DMS79 (cell line): ENCODE data around the gene CHCHD1.
"Not testable (repeated sequence)": the region's sequence is repeated elsewhere in the genome, so short reads cannot be mapped to it uniquely, and the experiment has no call there.

Source experiments
- DNase-seq: peaks from one replicate; lab custom pipeline; 2025; lab: John Stamatoyannopoulos, UW

CHCHD1 gene

DNA sequence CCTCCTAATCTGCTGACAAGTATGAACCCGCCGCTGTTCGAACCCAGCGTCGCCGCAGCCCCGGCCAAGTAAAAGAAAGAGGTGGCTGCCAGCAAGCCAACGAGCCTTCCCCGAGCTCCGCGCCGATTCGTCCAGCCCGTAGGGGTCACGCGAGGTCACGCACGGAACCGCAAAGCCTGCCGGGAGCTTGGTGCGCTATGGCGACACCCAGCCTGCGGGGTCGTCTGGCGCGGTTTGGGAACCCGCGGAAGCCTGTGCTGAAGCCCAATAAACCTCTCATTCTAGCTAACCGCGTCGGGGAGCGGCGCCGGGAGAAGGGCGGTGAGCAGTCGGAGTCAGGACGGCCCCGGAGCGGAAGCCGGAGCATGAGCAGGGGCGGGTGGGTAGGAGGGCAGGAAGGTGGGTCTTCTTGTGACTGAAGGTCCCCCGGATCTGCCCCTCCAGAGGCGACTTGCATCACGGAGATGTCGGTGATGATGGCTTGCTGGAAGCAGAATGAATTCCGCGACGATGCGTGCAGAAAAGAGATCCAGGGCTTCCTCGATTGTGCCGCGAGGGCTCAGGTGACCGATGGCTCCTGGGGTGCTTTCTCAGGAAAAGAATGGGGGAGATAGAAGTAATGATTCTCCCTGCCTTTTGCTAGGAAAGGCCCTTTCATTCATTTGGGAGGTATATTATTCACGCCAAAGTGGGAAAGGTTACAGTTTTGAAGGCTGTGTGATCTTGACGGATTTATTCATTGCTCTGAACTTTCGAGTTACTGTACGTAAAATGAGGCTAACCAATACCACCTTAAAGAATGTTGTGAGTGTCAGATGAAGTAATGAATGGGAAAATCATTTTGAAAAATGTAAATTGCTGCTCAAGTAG is at the start of gene CHCHD1:
Gene CHCHD1, plus strand, starts transcription at position 170 of the 870 bp plus-strand sequence. Its CDS starts 28 bp downstream, at position 198.
- peak; percentile 28 for DNase-seq

- DNase-seq, result no peak
Measured at GRCh38 chr10:73732426-73732825, 49.4 kb upstream of the CHCHD1 start.

DNA sequence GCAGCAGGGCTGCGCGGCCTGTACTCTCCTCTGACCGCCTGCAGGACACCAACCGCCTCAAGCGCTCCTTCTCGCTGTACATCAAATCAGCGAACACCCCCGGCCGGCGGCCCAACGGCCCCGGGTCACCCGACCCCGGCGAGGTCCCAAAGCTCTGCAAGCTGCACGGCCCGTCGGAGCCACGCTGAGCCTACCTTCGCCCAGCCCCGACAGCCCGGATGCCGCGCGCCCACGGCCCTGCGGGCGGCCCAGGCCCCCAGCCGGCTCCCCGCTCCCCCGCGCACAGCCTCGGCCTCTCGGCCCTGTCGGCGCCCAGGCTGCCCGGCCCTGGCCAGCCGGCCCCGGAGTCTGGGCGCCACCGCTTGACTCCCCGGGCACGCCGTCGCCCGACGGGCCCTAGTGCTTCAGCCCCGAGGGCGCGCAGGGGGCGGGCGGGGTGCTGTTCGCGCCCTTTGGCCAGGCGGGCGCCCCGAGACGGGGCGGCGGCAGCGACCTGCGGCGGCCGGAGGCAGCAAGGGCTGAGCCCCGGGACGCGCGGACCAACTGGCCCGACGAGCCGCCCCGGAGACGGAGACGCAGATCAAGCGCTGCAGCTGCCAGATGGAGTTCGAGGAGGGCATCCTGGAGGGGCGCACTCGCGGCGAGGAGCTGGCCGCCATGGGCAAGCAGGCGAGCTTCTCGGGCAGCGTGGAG is 48.8 kb upstream of the CHCHD1 start:
- no peak for DNase-seq

DNA sequence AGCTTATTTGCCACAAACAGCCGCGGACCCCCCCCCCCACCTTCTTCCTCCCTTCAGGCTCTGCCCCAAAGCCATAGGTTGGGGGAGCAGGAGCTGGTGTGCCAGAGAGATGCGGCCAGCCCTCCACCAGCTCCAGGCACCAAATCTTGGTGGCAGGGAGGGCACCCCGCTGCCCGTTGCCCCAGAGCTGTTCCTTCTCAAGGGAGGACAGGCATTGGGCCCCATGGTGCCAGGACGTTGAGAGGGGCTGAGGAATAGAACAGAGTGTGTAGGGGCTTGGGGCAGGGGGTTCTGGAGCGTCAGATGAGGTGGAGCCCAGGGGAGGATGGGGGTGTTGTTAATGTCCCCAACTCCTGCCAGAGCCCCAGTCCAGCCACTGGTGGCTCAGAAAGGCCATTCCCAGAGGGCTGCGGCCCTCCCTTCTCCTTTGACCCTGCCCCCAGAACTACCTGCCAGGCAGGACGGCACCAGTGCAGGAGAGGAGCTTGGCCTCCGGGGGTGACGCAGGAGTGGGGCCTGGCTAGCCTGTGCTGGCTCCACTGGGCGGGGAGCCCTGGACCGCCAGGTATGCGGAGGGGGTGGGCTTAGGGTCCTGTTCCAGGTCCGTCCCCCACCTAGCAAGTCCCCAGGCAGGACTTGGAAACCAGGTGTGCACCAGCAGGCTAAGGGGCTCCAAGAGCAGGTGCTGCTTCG is 47.7 kb upstream of the CHCHD1 start:
- no peak for DNase-seq

DNA sequence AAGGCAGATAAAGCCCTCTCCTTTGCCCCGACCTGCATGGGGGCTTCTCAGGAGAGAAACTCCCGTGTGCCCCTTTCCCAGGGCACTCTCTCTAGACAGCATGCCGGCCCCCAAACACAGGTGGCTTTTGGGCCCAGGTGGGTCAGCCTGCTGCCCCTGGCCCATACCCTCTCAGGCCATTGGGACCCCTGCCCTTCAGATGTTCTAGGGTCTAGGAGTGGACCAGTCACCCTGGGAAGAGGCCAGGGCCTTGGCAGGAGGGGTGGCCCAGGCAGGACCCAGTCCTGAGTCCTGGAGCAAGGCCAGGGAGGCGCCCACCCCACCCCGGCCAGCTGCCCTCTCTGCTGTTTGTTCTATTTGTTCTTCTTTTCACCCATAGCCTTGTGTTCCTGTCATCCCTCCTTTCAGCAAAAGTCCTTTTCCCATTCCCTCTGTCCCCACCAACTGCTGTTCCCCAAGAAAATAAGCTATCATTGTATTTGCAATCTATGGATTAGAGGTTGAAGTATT is 47.0 kb upstream of the CHCHD1 start:
- no peak for DNase-seq

DNA sequence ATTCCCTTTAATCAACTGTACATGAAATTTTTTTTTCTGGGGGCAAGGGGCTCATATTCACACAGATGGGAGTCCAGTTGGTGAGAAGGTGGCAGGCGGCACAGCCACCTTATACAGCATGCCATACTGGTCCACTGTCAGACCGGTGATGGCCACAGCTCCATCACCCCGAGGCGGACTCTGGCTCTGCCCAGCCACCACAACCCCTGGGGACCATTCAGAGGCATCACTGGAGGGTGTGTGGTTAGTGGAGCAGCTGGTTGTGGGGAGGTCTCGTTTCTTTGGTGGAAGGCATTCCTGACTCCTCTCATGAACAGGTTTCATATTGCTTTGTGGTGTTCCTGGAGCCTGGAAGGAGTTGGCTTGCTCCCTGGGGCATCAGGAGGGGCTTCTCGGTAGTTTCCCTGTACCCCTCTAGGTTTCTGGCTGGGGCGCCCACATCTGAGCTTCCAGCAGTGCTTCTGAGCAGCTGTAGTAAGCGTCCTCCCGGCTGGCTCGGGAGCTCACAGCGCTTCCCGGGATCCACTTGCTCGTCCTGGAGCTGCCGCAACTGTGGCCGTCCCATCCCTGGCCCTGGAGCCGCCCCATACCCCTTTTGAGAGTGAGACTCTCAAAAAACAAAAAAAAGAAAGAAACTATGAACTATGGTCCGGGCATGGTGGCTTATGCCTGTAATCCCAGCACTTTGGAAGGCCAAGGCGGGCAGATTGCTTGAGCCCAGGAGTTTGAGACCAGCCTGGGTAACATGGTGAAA is 41.2 kb upstream of the CHCHD1 start:
- not testable (repeated sequence) for DNase-seq

DNA sequence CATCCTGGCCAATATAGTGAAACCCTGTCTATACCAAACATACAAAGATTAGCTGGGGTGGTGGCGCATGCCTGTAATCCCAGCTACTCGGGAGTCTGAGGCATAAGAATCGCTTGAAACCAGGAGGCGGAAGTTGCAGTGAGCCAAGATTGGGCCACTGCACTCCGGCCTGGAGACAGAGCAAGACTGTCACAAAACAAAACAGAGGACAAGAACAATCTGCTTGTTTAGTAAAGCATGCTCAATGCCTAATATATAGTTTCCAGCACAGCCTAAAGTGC is 39.5 kb upstream of the CHCHD1 start:
- no peak for DNase-seq

DNA sequence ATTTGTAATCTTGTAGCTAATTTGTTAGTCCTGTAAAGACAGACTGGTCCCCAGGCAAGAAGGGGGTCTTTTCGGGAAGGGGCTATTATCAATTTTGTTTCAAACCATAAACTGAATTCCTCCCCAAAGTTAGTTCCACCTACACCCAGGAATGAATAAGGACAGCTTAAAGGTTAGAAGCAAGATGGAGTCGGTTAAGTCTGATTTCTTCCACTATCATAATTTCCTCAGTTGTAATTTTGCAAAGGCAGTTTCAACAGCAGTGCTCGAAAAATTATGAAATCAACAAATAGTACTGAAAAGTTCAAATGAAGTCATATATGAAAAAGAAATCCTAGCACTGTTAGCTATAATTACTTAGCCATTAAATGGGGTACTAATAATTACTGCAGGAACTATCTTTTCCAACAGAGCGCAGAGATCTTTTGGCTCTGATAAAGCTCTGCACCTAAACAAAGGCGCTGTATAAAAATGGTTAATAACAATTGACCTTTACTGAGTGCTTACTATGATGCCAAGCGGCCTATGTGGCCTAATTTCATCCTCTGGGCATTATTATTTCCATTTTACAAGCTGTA is 38.4 kb upstream of the CHCHD1 start:
- no peak for DNase-seq

GRCh38 chr10:73743905-73744663 is 37.8 kb upstream of the CHCHD1 start, which contains the start of gene SEC24C:
TSS of gene SEC24C (plus strand) at chr10:73744372. CDS start at chr10:73746833, 2,461 bp downstream.
- DNase-seq, result peak; percentile 80

GRCh38 chr10:73744664-73744975 is 37.2 kb upstream of the CHCHD1 start:
- DNase-seq, result peak; percentile 3

- no peak for DNase-seq
Measured at GRCh38 chr10:73746721-73747120, 35.1 kb upstream of the CHCHD1 start.

- no peak for DNase-seq
Measured at GRCh38 chr10:73750819-73751218, 31.0 kb upstream of the CHCHD1 start.

GRCh38 chr10:73756183-73756582 is 25.7 kb upstream of the CHCHD1 start:
- no peak for DNase-seq

GRCh38 chr10:73758704-73759511 is 22.9 kb upstream of the CHCHD1 start:
- DNase-seq, result peak; percentile 76

GRCh38 chr10:73759512-73760115 is 22.2 kb upstream of the CHCHD1 start:
- DNase-seq, result peak; percentile 76

DNA sequence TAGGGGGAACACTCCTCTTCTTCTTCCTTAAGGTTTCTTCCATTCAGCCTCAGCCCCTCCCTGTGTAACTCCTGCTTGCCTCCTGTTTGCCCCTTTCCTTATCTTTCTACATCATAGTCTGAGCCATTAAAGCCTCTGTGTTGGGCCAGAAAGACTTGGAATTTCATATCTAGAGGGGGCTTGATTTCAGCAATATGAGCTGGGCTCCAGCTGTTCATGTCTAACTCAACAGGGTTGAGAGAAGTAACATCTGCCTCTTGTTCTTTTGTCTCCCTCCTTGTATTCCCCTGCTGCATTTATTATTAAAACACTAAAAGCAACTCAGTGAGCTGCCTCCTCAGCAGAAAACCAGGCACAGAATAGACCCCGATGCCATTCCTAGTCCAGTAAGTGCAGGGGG is 20.1 kb upstream of the CHCHD1 start:
- DNase-seq, result no peak

- no peak for DNase-seq
Measured at GRCh38 chr10:73762915-73763314, 18.9 kb upstream of the CHCHD1 start.

GRCh38 chr10:73763343-73763742 is 18.5 kb upstream of the CHCHD1 start:
- DNase-seq, result no peak

DNA sequence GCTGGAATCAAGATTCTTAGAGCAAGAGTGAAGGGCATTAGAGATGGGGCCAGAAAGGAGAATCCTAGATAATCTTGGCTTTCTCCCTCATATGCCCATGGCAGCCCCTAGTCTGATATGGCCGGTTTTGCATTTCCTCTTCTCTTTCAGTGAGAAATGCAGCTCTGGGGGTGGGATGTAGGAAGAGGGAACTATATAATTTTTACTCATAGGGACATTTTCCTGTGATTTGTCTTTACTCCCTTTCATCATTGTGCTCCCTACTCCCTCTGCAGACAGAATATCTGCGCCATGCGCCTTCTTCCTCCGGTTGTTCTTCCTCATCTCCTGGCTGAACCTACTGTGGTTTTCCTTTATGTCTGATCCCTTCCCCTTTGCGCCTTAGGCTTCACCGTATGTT is 16.8 kb upstream of the CHCHD1 start:
- DNase-seq, result no peak

GRCh38 chr10:73768881-73769280 is 13.0 kb upstream of the CHCHD1 start:
- peak; percentile 15 for DNase-seq
